Mononuclear cell (primary cell): ENCODE data around the gene SGCE. TPM values are rescaled to one million over a fixed set of nuclear protein-coding genes. Genes with fewer than 3 reads are reported as not detected.

ENCODE experiments used
- H3K27me3 ChIP-seq: 2 replicates; pipeline ENCODE4 v1.6.0; 2011; ENCODE audit warnings: low read length, control low read depth; ENCODE audit not compliant: insufficient read depth
- H3K4me1 ChIP-seq: 2 replicates; pipeline ENCODE4 v1.5.1; 2011; ENCODE audit warnings: mild to moderate bottlenecking, low read length, control low read depth; ENCODE audit not compliant: insufficient read depth
- H3K4me3 ChIP-seq: 2 replicates; pipeline ENCODE4 v1.5.1; 2011; ENCODE audit warnings: mild to moderate bottlenecking, low read length, moderate library complexity
- H3K9me3 ChIP-seq: 2 replicates; pipeline ENCODE4 v1.5.1; 2011; ENCODE audit warnings: low read depth, mild to moderate bottlenecking, control low read depth, low read length
- total RNA-seq: library from RNA; depleted of rRNA; stranded (reverse); fragments of >200 nt; gene quantifications from one replicate; pipeline ENCODE4 v1.2.3, GENCODE V29; 2012

Gene SGCE
- total RNA-seq, 1 donor: 4.6 TPM

- Histone ChIP-seq H3K9me3 (no peaks in the 10 kb centered on the region), H3K4me1 (peaks cover 6% of the 10 kb centered on the region), H3K4me3 (no peak overlapping the region), H3K27me3 (no peaks in the 10 kb centered on the region)
Observed at GRCh38 chr7:94618126-94618525, 37.8 kb downstream of the SGCE start.

GRCh38 chr7:94616855-94617254 lies 39.1 kb downstream of the SGCE start:
- Histone ChIP-seq H3K4me1 (peaks cover 6% of the 10 kb centered on the region), H3K9me3 (no peaks in the 10 kb centered on the region), H3K27me3 (no peaks in the 10 kb centered on the region), H3K4me3 (no peak overlapping the region)

GRCh38 chr7:94615666-94616065 lies 40.3 kb downstream of the SGCE start:
- Histone ChIP-seq H3K4me1 (peaks cover 1% of the 10 kb centered on the region), H3K4me3 (no peak overlapping the region), H3K9me3 (no peaks in the 10 kb centered on the region), H3K27me3 (no peaks in the 10 kb centered on the region)

GRCh38 chr7:94612661-94613060 lies 43.3 kb downstream of the SGCE start:
- Histone ChIP-seq H3K4me1 (no peaks in the 10 kb centered on the region), H3K9me3 (no peaks in the 10 kb centered on the region), H3K27me3 (peaks cover 4% of the 10 kb centered on the region), H3K4me3 (no peak overlapping the region)

GRCh38 chr7:94612253-94612652 lies 43.7 kb downstream of the SGCE start:
- Histone ChIP-seq H3K4me1 (no peaks in the 10 kb centered on the region), H3K27me3 (peaks cover 4% of the 10 kb centered on the region), H3K9me3 (no peaks in the 10 kb centered on the region), H3K4me3 (no peak overlapping the region)

- Histone ChIP-seq H3K27me3 (peaks cover 4% of the 10 kb centered on the region), H3K4me3 (no peak overlapping the region), H3K4me1 (no peaks in the 10 kb centered on the region), H3K9me3 (no peaks in the 10 kb centered on the region)
Observed at GRCh38 chr7:94609561-94609960, 46.4 kb downstream of the SGCE start.

GRCh38 chr7:94605031-94605430 lies 50.9 kb downstream of the SGCE start:
- Histone ChIP-seq H3K4me1 (no peaks in the 10 kb centered on the region), H3K9me3 (no peaks in the 10 kb centered on the region), H3K27me3 (peaks cover 4% of the 10 kb centered on the region), H3K4me3 (no peak overlapping the region)

- H3K4me3 ChIP-seq: no peak overlapping the region
- H3K4me1 ChIP-seq: no peaks in the 10 kb centered on the region
- H3K27me3 ChIP-seq: no peaks in the 10 kb centered on the region
- H3K9me3 ChIP-seq: no peaks in the 10 kb centered on the region
Observed at GRCh38 chr7:94602181-94602580, 53.8 kb downstream of the SGCE start.

GRCh38 chr7:94600267-94600666 lies 55.7 kb downstream of the SGCE start:
- no peak overlapping the region for H3K4me3 ChIP-seq
- H3K27me3 ChIP-seq: no peaks in the 10 kb centered on the region
- no peaks in the 10 kb centered on the region for H3K9me3 ChIP-seq
- no peaks in the 10 kb centered on the region for H3K4me1 ChIP-seq

- Histone ChIP-seq H3K27me3 (no peaks in the 10 kb centered on the region), H3K9me3 (no peaks in the 10 kb centered on the region), H3K4me3 (no peak overlapping the region), H3K4me1 (no peaks in the 10 kb centered on the region)
Observed at GRCh38 chr7:94595717-94596116, 60.2 kb downstream of the SGCE start.

- Histone ChIP-seq H3K4me3 (no peak overlapping the region), H3K9me3 (no peaks in the 10 kb centered on the region)
Observed at GRCh38 chr7:94594882-94595281, 61.1 kb downstream of the SGCE start.

GRCh38 chr7:94591176-94591575 lies 64.8 kb downstream of the SGCE start:
- H3K4me3 ChIP-seq: no peak overlapping the region
- H3K4me1 ChIP-seq: no peaks in the 10 kb centered on the region
- no peaks in the 10 kb centered on the region for H3K27me3 ChIP-seq
- no peaks in the 10 kb centered on the region for H3K9me3 ChIP-seq

More at GRCh38 chr7:94594882-94595281, 61.1 kb downstream of the SGCE start:
- Histone ChIP-seq H3K4me1 (no peaks in the 10 kb centered on the region), H3K27me3 (no peaks in the 10 kb centered on the region)

- H3K27me3 ChIP-seq: no peaks in the 10 kb centered on the region
- H3K9me3 ChIP-seq: no peaks in the 10 kb centered on the region
- no peaks in the 10 kb centered on the region for H3K4me1 ChIP-seq
- H3K4me3 ChIP-seq: no peak overlapping the region
Observed at GRCh38 chr7:94590526-94591162, 65.3 kb downstream of the SGCE start.

- no peaks in the 10 kb centered on the region for H3K9me3 ChIP-seq
- no peak overlapping the region for H3K4me3 ChIP-seq
- H3K27me3 ChIP-seq: no peaks in the 10 kb centered on the region
- H3K4me1 ChIP-seq: no peaks in the 10 kb centered on the region
Observed at GRCh38 chr7:94588075-94588474, 67.9 kb downstream of the SGCE start.

- no peak overlapping the region for H3K4me3 ChIP-seq
- no peaks in the 10 kb centered on the region for H3K9me3 ChIP-seq
- no peaks in the 10 kb centered on the region for H3K4me1 ChIP-seq
Observed at GRCh38 chr7:94584113-94584512, 71.8 kb downstream of the SGCE start.

GRCh38 chr7:94580601-94581000 lies 75.3 kb downstream of the SGCE start:
- no peaks in the 10 kb centered on the region for H3K27me3 ChIP-seq
- no peak overlapping the region for H3K4me3 ChIP-seq
- H3K4me1 ChIP-seq: no peaks in the 10 kb centered on the region
- H3K9me3 ChIP-seq: peaks cover 7% of the 10 kb centered on the region

More at GRCh38 chr7:94584113-94584512, 71.8 kb downstream of the SGCE start:
- no peaks in the 10 kb centered on the region for H3K27me3 ChIP-seq
